Effector memory CD8-positive, alpha-beta T cell (primary cell): Measurements from ENCODE around the gene MEA1.
A peak's percentile ranks its signal among the peaks of the same experiment; 100 is the strongest.

Experiments used
- ATAC-seq: fragments of 150-1000 bp; cut with Tn5 transposase; replicated peaks from 2 replicates; pipeline ENCODE4 v1.10.0; 2021; ENCODE audit warnings: mild to moderate bottlenecking, moderate library complexity
- DNase-seq, 3 experiments: peaks; one replicate each; pipeline ENCODE4 v3.0.0; 2021
- H3K27ac Mint-ChIP-seq, 2 donors: one replicate each; pipeline ENCODE4 v1.8.0; 2022; ENCODE audit warnings: mild to moderate bottlenecking in 2 of 2, mixed read lengths in 2 of 2, moderate library complexity in 2 of 2
- H3K27me3 Mint-ChIP-seq, 2 donors: one replicate each; pipeline ENCODE4 v1.8.0; 2022; ENCODE audit warnings: mixed read lengths in 2 of 2
- H3K36me3 Mint-ChIP-seq: one replicate; pipeline ENCODE4 v1.8.0; 2022; ENCODE audit warnings: mild to moderate bottlenecking, moderate library complexity, mixed read lengths; ENCODE audit not compliant: insufficient read depth
- H3K4me1 Mint-ChIP-seq, 2 donors: one replicate each; pipeline ENCODE4 v1.8.0; 2022; ENCODE audit warnings: low read depth in 2 of 2, mixed read lengths in 2 of 2
- H3K4me3 Mint-ChIP-seq, 2 donors: one replicate each; pipeline ENCODE4 v1.8.0; 2022; ENCODE audit warnings: mild to moderate bottlenecking in 2 of 2, mixed read lengths in 2 of 2, moderate library complexity in 2 of 2
- H3K9me3 Mint-ChIP-seq, 2 donors: one replicate each; pipeline ENCODE4 v1.8.0; 2022; ENCODE audit warnings: mixed read lengths in 2 of 2

MEA1 gene

GRCh38 chr6:42969934-42970333 lies 43.8 kb downstream of the MEA1 start:
- H3K36me3 Mint-ChIP-seq = no peaks in the 10 kb centered on the region
- H3K4me1 Mint-ChIP-seq = peaks cover 4 to 9% of the 10 kb centered on the region in 2 donors
- H3K4me3 Mint-ChIP-seq = no peak overlapping the region
- ATAC-seq (no peak), DNase-seq (no peak)
- H3K9me3 Mint-ChIP-seq = no peaks in the 10 kb centered on the region
- no peak overlapping the region for H3K27ac Mint-ChIP-seq
- H3K27me3 Mint-ChIP-seq = no peaks in the 10 kb centered on the region

DNA sequence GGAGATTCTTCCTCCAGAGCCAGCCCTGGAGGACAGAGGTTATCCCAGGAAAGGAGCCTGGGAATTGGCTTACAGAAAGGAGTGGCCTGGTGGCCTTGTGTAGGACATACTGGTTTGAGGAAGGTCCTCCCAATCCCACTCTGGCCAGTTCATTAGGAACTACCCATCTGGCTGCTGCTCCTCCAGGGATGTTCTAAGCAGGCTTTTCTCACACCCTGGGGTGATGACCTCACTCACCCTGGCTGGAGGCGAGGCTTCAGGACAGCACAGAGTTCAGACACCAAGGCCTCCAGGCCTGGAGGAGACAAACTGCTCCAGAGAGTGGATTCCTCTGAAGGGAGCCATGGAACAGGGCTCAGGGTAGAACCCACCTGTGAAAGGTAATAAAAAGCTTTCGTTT lies 44.3 kb downstream of the MEA1 start:
- Mint-ChIP-seq H3K27me3 (no peaks in the 10 kb centered on the region), H3K9me3 (no peaks in the 10 kb centered on the region), H3K4me3 (no peak overlapping the region), H3K4me1 (peaks cover 4 to 9% of the 10 kb centered on the region in 2 donors), H3K27ac (no peak overlapping the region), H3K36me3 (peaks cover 4% of the 10 kb centered on the region)
- ATAC-seq = no peak
- no peak for DNase-seq

GRCh38 chr6:42968783-42969182 lies 45.0 kb downstream of the MEA1 start:
- Mint-ChIP-seq H3K4me1 (peaks cover 4 to 7% of the 10 kb centered on the region in 2 donors), H3K9me3 (no peaks in the 10 kb centered on the region), H3K27ac (no peak overlapping the region), H3K27me3 (no peaks in the 10 kb centered on the region), H3K4me3 (no peak overlapping the region), H3K36me3 (peaks cover 5% of the 10 kb centered on the region)
- no peak for DNase-seq
- ATAC-seq = no peak

- ATAC-seq (no peak), DNase-seq (no peak)
- peaks cover 4 to 6% of the 10 kb centered on the region in 2 donors for H3K4me1 Mint-ChIP-seq
- peak overlapping the region in 1 of 2 donors; percentile 28 for H3K27ac Mint-ChIP-seq
- no peaks in the 10 kb centered on the region for H3K27me3 Mint-ChIP-seq
- H3K36me3 Mint-ChIP-seq = peaks cover 5% of the 10 kb centered on the region
- no peak overlapping the region for H3K4me3 Mint-ChIP-seq
- no peaks in the 10 kb centered on the region for H3K9me3 Mint-ChIP-seq
Measured at GRCh38 chr6:42968126-42968701, 45.5 kb downstream of the MEA1 start.

- no peak for DNase-seq
- Mint-ChIP-seq H3K27ac (no peak overlapping the region), H3K4me3 (no peak overlapping the region), H3K27me3 (no peaks in the 10 kb centered on the region), H3K9me3 (no peaks in the 10 kb centered on the region), H3K36me3 (peaks cover 5% of the 10 kb centered on the region), H3K4me1 (peaks cover 4 to 6% of the 10 kb centered on the region in 2 donors)
- no peak for ATAC-seq
Measured at GRCh38 chr6:42967228-42967627, 46.5 kb downstream of the MEA1 start.

DNA sequence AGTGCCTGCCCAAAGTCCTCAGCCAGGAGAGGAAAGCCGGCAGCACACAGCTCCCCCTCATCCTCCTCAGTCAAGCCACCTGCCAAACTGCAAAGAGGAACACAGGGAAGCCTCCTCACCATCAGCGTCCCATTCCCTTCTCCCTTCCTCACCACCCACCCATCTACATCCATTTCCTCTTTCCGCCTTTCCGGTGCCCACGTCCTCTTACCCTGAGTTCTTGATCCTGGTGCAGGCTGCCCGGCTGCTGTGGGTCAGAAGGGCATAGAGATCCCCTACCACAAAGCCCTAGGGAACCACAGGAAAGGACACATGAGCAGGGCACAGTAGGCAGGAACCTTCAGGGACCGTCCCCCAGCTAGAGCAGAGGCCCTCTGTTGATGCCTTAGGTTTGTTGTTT lies 47.2 kb downstream of the MEA1 start:
- Mint-ChIP-seq H3K27ac (peak overlapping the region in 1 of 2 donors; percentile 65), H3K9me3 (no peaks in the 10 kb centered on the region), H3K4me3 (no peak overlapping the region), H3K27me3 (no peaks in the 10 kb centered on the region), H3K36me3 (peaks cover 8% of the 10 kb centered on the region), H3K4me1 (peaks cover 3 to 4% of the 10 kb centered on the region in 2 donors)
- ATAC-seq = no peak
- DNase-seq = no peak

GRCh38 chr6:42963855-42964605 lies 49.7 kb downstream of the MEA1 start:
- peaks cover 0 to 12% of the 10 kb centered on the region in 2 donors for H3K4me1 Mint-ChIP-seq
- peak overlapping the region in 1 of 2 donors; percentile 53 for H3K27ac Mint-ChIP-seq
- H3K4me3 Mint-ChIP-seq = no peak overlapping the region
- DNase-seq (no peak), ATAC-seq (no peak)
- peaks cover 8% of the 10 kb centered on the region for H3K36me3 Mint-ChIP-seq
- H3K9me3 Mint-ChIP-seq = no peaks in the 10 kb centered on the region
- no peaks in the 10 kb centered on the region for H3K27me3 Mint-ChIP-seq

DNA sequence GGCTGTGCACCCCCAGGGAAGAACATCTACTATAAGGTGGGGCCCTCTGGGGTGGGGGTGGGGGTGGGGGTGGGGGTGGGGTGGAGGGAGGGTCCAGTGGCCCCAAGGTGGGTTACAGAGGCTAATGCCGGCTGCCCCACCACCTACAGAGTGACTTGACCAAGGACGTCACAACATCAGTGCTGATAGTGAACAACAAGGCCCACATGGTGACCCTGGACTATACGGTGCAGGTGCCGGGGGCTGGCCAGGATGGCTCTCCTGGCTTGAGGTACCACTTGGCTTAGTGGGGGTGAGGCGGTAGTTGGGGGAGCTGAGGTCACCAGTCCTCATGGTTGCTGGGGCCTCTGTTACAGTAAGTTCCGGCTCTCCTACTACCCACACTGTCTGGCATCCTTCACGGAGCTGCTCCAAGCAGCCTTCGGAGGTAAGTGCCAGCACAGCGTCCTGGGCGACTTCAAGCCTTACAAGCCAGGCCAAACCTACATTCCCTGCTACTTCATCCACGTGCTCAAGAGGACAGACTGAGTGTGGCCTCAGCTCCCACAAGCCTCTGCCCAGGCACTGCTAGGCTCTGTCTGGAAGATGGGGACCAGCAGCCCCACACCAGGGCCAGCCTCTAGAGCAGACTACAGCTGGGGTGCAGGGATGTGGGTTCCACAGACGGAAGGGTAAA lies 50.4 kb downstream of the MEA1 start:
- H3K4me3 Mint-ChIP-seq = no peak overlapping the region
- H3K9me3 Mint-ChIP-seq = no peaks in the 10 kb centered on the region
- no peak for DNase-seq
- no peak overlapping the region for H3K27ac Mint-ChIP-seq
- H3K36me3 Mint-ChIP-seq = peaks cover 8% of the 10 kb centered on the region
- H3K27me3 Mint-ChIP-seq = no peaks in the 10 kb centered on the region
- ATAC-seq = no peak
- peaks cover 0 to 12% of the 10 kb centered on the region in 2 donors for H3K4me1 Mint-ChIP-seq

GRCh38 chr6:42962502-42963178 lies 51.1 kb downstream of the MEA1 start:
- peaks cover 8% of the 10 kb centered on the region for H3K36me3 Mint-ChIP-seq
- H3K9me3 Mint-ChIP-seq = no peaks in the 10 kb centered on the region
- H3K27me3 Mint-ChIP-seq = no peaks in the 10 kb centered on the region
- peaks cover 0 to 12% of the 10 kb centered on the region in 2 donors for H3K4me1 Mint-ChIP-seq
- no peak overlapping the region for H3K27ac Mint-ChIP-seq
- ATAC-seq (no peak), DNase-seq (no peak)
- no peak overlapping the region for H3K4me3 Mint-ChIP-seq

GRCh38 chr6:42962096-42962495 lies 51.6 kb downstream of the MEA1 start:
- H3K36me3 Mint-ChIP-seq = peaks cover 8% of the 10 kb centered on the region
- DNase-seq = no peak
- no peaks in the 10 kb centered on the region for H3K9me3 Mint-ChIP-seq
- no peaks in the 10 kb centered on the region for H3K27me3 Mint-ChIP-seq
- peak overlapping the region in 1 of 2 donors; percentile 42 for H3K4me3 Mint-ChIP-seq
- H3K27ac Mint-ChIP-seq = no peak overlapping the region
- no peak for ATAC-seq
- H3K4me1 Mint-ChIP-seq = peaks cover 0 to 11% of the 10 kb centered on the region in 2 donors
